Measurements from ENCODE around the gene CHDH.

The CHDH gene

GRCh38 chr3:53821631-53822121 is 24.5 kb downstream of the CHDH start:
- H3K27ac ChIP-seq (ENCODE audit: low read depth, low read length) = no peak overlapping the region
- H3K4me3 ChIP-seq (ENCODE audit: low read length) = no peak overlapping the region
- H4K20me1 ChIP-seq (ENCODE audit: control insufficient read depth, insufficient read depth, low read depth, low read length) = no peaks in the 10 kb centered on the region
- no peak overlapping the region for H3K4me2 ChIP-seq (ENCODE audit: low read length)
- no peaks in the 10 kb centered on the region for H3K9me3 ChIP-seq (ENCODE audit: control insufficient read depth, insufficient read depth, low read length)
- no peaks in the 10 kb centered on the region for H3K79me2 ChIP-seq (ENCODE audit: control insufficient read depth, low read length)
- H3K27me3 ChIP-seq (ENCODE audit: control insufficient read depth, low read length) = no peaks in the 10 kb centered on the region; the same call in 1 of the 2 replicates
- no peaks in the 10 kb centered on the region for H3F3A ChIP-seq (ENCODE audit: control insufficient read depth, insufficient read depth)
- H3K36me3 ChIP-seq (ENCODE audit: control insufficient read depth, low read length) = no peaks in the 10 kb centered on the region
- H3K9me2 ChIP-seq (replicated peaks; ENCODE audit: control insufficient read depth, low read length) = no peaks in the 10 kb centered on the region
- no peak for TF ChIP-seq CTCF (IDR thresholded peaks at IDR 0.05; ENCODE audit: low read depth, low read length, poor library complexity, severe bottlenecking)
- no peak for TF ChIP-seq EZH2phosphoT487 (IDR thresholded peaks at IDR 0.05; ENCODE audit: borderline replicate concordance, low read length)
- no peaks in the 10 kb centered on the region for H3K4me1 ChIP-seq (ENCODE audit: control insufficient read depth, low read length)

DNA sequence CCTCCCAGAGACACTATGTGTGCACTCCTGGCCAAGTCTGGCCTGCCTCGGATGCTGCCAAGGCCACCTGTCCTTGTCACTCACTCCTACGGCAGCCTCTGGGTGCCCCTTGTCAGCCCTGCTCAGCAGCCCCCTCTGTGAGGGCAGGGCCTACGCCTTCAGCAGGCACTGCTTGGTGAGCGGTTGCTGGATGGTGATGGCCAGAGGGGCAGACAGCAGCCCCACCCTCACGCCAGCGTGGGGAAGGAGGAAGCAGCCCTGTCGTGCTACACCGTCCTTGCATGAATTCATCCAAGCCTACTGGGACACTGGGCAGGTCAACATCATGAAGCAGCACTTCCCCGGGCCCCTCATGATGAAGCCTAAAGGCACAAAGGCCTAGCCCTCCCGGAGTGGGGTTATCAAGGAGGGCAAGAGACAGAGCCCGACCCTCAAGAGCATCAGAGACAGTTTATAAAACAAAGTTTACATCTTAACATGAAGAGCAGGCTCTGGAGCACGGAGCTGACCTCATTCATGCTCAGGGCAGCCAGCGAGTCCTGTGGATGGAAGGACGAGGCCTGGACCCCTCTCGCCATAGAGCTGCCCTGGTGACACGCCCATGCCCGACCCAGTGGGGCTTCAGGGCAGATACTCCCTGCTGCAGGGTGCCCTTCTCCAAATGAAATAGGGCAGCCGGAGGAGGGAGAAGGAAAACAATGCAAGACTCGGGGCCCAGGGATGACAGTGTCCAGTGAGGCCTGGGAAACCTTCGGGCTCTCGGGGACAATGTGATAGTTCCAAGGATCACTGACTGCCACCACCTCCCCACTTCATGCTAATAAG is 25.3 kb downstream of the CHDH start:
- H3K4me1 ChIP-seq (ENCODE audit: control insufficient read depth, low read length) = no peaks in the 10 kb centered on the region
- H3K4me3 ChIP-seq (ENCODE audit: low read length) = no peak overlapping the region

DNA sequence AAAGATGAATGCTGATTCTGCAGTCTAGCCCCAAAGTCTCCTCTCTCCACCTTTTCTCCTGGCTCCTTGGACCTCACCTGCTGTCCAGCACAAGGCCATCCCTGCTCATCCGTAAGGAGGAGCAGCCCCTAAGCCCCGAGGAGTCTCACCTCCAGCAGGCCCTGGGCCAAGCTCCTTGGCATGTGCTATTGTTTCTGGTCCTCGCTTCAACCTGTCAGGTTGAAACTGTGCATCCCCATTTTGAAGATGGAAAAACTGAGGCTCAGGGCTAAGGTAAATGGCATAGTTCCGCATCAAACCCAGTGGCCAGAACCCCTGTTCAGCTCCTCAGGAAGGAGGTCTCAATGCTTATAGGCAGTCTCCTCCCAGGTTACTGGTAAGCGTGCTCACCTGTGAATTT is 26.1 kb downstream of the CHDH start:
- H3K4me3 ChIP-seq (ENCODE audit: low read length) = no peak overlapping the region
- no peaks in the 10 kb centered on the region for H3K4me1 ChIP-seq (ENCODE audit: control insufficient read depth, low read length)
- H3K27me3 ChIP-seq (ENCODE audit: control insufficient read depth, low read length) = peaks cover 6% of the 10 kb centered on the region; the same call in 1 of the 2 replicates
- H3K79me2 ChIP-seq (ENCODE audit: control insufficient read depth, low read length) = no peaks in the 10 kb centered on the region
- no peaks in the 10 kb centered on the region for H3K36me3 ChIP-seq (ENCODE audit: control insufficient read depth, low read length)
- H3K9me2 ChIP-seq (replicated peaks; ENCODE audit: control insufficient read depth, low read length) = no peaks in the 10 kb centered on the region
- no peaks in the 10 kb centered on the region for H3K9me3 ChIP-seq (ENCODE audit: control insufficient read depth, insufficient read depth, low read length)
- no peaks in the 10 kb centered on the region for H4K20me1 ChIP-seq (ENCODE audit: control insufficient read depth, insufficient read depth, low read depth, low read length)
- TF ChIP-seq CTCF (IDR thresholded peaks at IDR 0.05; ENCODE audit: low read depth, low read length, poor library complexity, severe bottlenecking) (no peak), EZH2phosphoT487 (IDR thresholded peaks at IDR 0.05; ENCODE audit: borderline replicate concordance, low read length) (no peak)
- H3K4me2 ChIP-seq (ENCODE audit: low read length) = no peak overlapping the region
- H3K27ac ChIP-seq (ENCODE audit: low read depth, low read length) = no peak overlapping the region
- no peaks in the 10 kb centered on the region for H3F3A ChIP-seq (ENCODE audit: control insufficient read depth, insufficient read depth)

More for the DNA sequence above, 25.3 kb downstream of the CHDH start:
- H3K27me3 ChIP-seq (ENCODE audit: control insufficient read depth, low read length) = 0 out of 2 replicates have a peak, but pooled peaks cover 3% of the 10 kb centered on the region
- H3K4me2 ChIP-seq (ENCODE audit: low read length) = no peak overlapping the region
- no peaks in the 10 kb centered on the region for H3K9me3 ChIP-seq (ENCODE audit: control insufficient read depth, insufficient read depth, low read length)
- H3K79me2 ChIP-seq (ENCODE audit: control insufficient read depth, low read length) = no peaks in the 10 kb centered on the region
- H3F3A ChIP-seq (ENCODE audit: control insufficient read depth, insufficient read depth) = no peaks in the 10 kb centered on the region
- H3K36me3 ChIP-seq (ENCODE audit: control insufficient read depth, low read length) = no peaks in the 10 kb centered on the region
- TF ChIP-seq EZH2phosphoT487 (IDR thresholded peaks at IDR 0.05; ENCODE audit: borderline replicate concordance, low read length) (no peak), CTCF (IDR thresholded peaks at IDR 0.05; ENCODE audit: low read depth, low read length, poor library complexity, severe bottlenecking) (no peak)
- no peak overlapping the region for H3K27ac ChIP-seq (ENCODE audit: low read depth, low read length)
- H3K9me2 ChIP-seq (replicated peaks; ENCODE audit: control insufficient read depth, low read length) = no peaks in the 10 kb centered on the region
- H4K20me1 ChIP-seq (ENCODE audit: control insufficient read depth, insufficient read depth, low read depth, low read length) = no peaks in the 10 kb centered on the region
